Nephron progenitor cell (in vitro differentiated cells): ENCODE results near the gene RYR3.
"Not testable (repeated sequence)": the region's sequence is repeated elsewhere in the genome, so short reads cannot be mapped to it uniquely, and the experiment has no call there.

Source experiments
- DNase-seq: peaks from one replicate; pipeline ENCODE4 v3.0.0; 2021
- H3K27ac Mint-ChIP-seq: 2 replicates; pipeline ENCODE4 v1.8.0; 2021; ENCODE audit warnings: mild to moderate bottlenecking, moderate library complexity, mixed read lengths
- H3K27me3 Mint-ChIP-seq: 2 replicates; pipeline ENCODE4 v1.8.0; 2021; ENCODE audit warnings: mild to moderate bottlenecking, low read depth, mixed read lengths; ENCODE audit not compliant: poor library complexity
- H3K36me3 Mint-ChIP-seq: 2 replicates; pipeline ENCODE4 v1.8.0; 2021; ENCODE audit warnings: low read depth, mixed read lengths
- H3K4me1 Mint-ChIP-seq: 2 replicates; pipeline ENCODE4 v1.8.0; 2021; ENCODE audit warnings: mixed read lengths
- H3K4me3 Mint-ChIP-seq: 2 replicates; pipeline ENCODE4 v1.8.0; 2021; ENCODE audit warnings: mild to moderate bottlenecking, moderate library complexity, mixed read lengths
- H3K9me3 Mint-ChIP-seq: 2 replicates; pipeline ENCODE4 v1.8.0; 2021; ENCODE audit warnings: mild to moderate bottlenecking, moderate library complexity, mixed read lengths
- CTCF ChIP-seq: fragments of 200-600 bp; sonication (generic); IDR thresholded peaks from 2 replicates; pipeline ENCODE4 v1.5.0; 2021; ENCODE audit warnings: antibody characterized with exemption

The RYR3 gene

GRCh38 chr15:33580526-33580925 lies 269.8 kb downstream of the RYR3 start:
- Mint-ChIP-seq H3K36me3 (no peaks in the 10 kb centered on the region), H3K4me1 (peaks cover 5% of the 10 kb centered on the region), H3K27ac (no peak overlapping the region), H3K9me3 (peaks cover 2% of the 10 kb centered on the region), H3K4me3 (no peak overlapping the region), H3K27me3 (peaks cover 3% of the 10 kb centered on the region)
- TF ChIP-seq CTCF, result no peak
- no peak for DNase-seq

GRCh38 chr15:33581032-33581431 lies 270.3 kb downstream of the RYR3 start:
- Mint-ChIP-seq H3K36me3 (no peaks in the 10 kb centered on the region), H3K4me3 (no peak overlapping the region), H3K9me3 (no peaks in the 10 kb centered on the region), H3K27me3 (peaks cover 4% of the 10 kb centered on the region), H3K4me1 (peaks cover 5% of the 10 kb centered on the region), H3K27ac (no peak overlapping the region)
- no peak for TF ChIP-seq CTCF
- no peak for DNase-seq

- Mint-ChIP-seq H3K36me3 (no peaks in the 10 kb centered on the region), H3K27ac (peak overlapping the region; percentile 46), H3K27me3 (peaks cover 5% of the 10 kb centered on the region), H3K9me3 (peaks cover 2% of the 10 kb centered on the region), H3K4me1 (peaks cover 5% of the 10 kb centered on the region), H3K4me3 (no peak overlapping the region)
- no peak for DNase-seq
- TF ChIP-seq CTCF, result no peak
These were observed 274.0 kb downstream of the RYR3 start for GRCh38 chr15:33584797-33585196.

- no peak for TF ChIP-seq CTCF
- Mint-ChIP-seq H3K27me3 (peaks cover 5% of the 10 kb centered on the region), H3K4me3 (no peak overlapping the region), H3K4me1 (no peaks in the 10 kb centered on the region), H3K9me3 (peaks cover 3% of the 10 kb centered on the region), H3K27ac (no peak overlapping the region), H3K36me3 (no peaks in the 10 kb centered on the region)
- no peak for DNase-seq
These were observed 276.3 kb downstream of the RYR3 start for GRCh38 chr15:33586786-33587697.

- Mint-ChIP-seq H3K4me3 (no peak overlapping the region), H3K27ac (no peak overlapping the region), H3K4me1 (no peaks in the 10 kb centered on the region), H3K36me3 (peaks cover 3% of the 10 kb centered on the region), H3K27me3 (peaks cover 5% of the 10 kb centered on the region), H3K9me3 (peaks cover 6% of the 10 kb centered on the region)
- DNase-seq, result no peak
- TF ChIP-seq CTCF, result no peak
These were observed 277.0 kb downstream of the RYR3 start for GRCh38 chr15:33587773-33588172.

- Mint-ChIP-seq H3K4me3 (no peak overlapping the region), H3K27ac (no peak overlapping the region), H3K9me3 (peaks cover 23% of the 10 kb centered on the region), H3K36me3 (peaks cover 10% of the 10 kb centered on the region), H3K27me3 (no peaks in the 10 kb centered on the region), H3K4me1 (no peaks in the 10 kb centered on the region)
- no peak for DNase-seq
- no peak for TF ChIP-seq CTCF
These were observed 282.1 kb downstream of the RYR3 start for GRCh38 chr15:33592864-33593263.

- not testable (repeated sequence) for DNase-seq, H3K4me1 Mint-ChIP-seq, H3K4me3 Mint-ChIP-seq, H3K27me3 Mint-ChIP-seq, H3K27ac Mint-ChIP-seq, H3K36me3 Mint-ChIP-seq
- peaks cover 11% of the 10 kb centered on the region for H3K9me3 Mint-ChIP-seq
These were observed 287.6 kb downstream of the RYR3 start for GRCh38 chr15:33598382-33598781.
